ENCODE results near the gene FRMD7.

Gene FRMD7

GRCh38 chrX:132046533-132046932, 81.3 kb downstream of the FRMD7 start:
- TF ChIP-seq, protein P1, sequence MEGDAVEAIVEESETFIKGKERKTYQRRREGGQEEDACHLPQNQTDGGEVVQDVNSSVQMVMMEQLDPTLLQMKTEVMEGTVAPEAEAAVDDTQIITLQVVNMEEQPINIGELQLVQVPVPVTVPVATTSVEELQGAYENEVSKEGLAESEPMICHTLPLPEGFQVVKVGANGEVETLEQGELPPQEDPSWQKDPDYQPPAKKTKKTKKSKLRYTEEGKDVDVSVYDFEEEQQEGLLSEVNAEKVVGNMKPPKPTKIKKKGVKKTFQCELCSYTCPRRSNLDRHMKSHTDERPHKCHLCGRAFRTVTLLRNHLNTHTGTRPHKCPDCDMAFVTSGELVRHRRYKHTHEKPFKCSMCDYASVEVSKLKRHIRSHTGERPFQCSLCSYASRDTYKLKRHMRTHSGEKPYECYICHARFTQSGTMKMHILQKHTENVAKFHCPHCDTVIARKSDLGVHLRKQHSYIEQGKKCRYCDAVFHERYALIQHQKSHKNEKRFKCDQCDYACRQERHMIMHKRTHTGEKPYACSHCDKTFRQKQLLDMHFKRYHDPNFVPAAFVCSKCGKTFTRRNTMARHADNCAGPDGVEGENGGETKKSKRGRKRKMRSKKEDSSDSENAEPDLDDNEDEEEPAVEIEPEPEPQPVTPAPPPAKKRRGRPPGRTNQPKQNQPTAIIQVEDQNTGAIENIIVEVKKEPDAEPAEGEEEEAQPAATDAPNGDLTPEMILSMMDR (IDR thresholded peaks at IDR 0.05; ENCODE audit: control extremely low read depth, extremely low read depth, low read depth, missing control alignments): no peak
- ChIA-PET POLR2A (no interaction called here), CTCF (interaction anchor here (1.0 to 1.2 kb wide), 3 partner anchors 46 to 205 kb away, joined by 3 read pairs; partner anchors contain the start of gene RAP2C)
- DNase-seq (ENCODE audit: extremely low spot score): no peak

DNA sequence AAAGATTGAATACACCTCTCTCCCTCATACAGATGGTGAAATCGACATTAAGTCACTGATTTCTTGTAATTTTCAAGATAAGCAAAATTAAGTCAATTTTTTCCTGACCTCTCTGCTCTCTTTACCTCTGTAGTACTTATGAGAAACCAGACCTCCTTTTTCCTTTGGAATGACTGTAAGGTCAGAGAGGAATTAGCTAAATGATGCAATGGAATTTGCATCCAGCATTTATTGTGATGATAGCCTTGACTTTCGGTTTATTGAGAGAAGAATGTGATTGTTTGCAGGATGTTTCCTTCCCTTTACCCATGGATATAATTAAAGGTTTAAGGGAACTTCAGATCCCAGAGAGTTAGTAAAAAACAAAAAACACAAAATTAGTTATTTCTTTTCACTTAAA, 82.4 kb downstream of the FRMD7 start:
- TF ChIP-seq, protein P1 (IDR thresholded peaks at IDR 0.05; ENCODE audit: control extremely low read depth, extremely low read depth, low read depth, missing control alignments): no peak
- no peak for DNase-seq (ENCODE audit: extremely low spot score)
- ChIA-PET CTCF (interaction anchor here (1.0 to 1.6 kb wide), 3 partner anchors 9 to 174 kb away, joined by 3 to 5 read pairs (median 3); partner anchors contain the start of gene RAP2C), POLR2A (no interaction called here)

DNA sequence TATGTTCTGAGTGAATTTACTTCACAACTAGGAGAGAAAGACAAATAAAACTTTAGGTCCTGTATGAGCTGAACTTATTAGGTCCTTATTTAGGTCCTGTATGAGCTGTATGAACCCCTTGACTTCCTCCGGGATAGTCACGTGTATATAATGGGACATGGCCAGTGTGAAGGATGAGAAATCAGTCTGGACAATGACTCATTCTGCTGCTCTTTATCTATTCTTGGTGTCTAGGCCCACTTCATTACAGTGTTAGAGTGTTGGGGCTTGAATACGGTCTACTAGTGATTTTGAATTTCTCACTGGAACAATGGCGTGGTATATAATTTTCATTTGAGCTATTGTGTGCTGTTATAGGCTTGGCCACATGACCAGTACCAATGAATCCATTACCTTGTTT, 82.9 kb downstream of the FRMD7 start:
- DNase-seq (ENCODE audit: extremely low spot score): no peak
- CTCF ChIA-PET: interaction anchor here (1.6 kb wide), 1 partner anchor 9 kb away, joined by 5 read pairs; no protein-coding TSS in a partner anchor
- POLR2A ChIA-PET: no interaction called here
- TF ChIP-seq, protein P1 (IDR thresholded peaks at IDR 0.05; ENCODE audit: control extremely low read depth, extremely low read depth, low read depth, missing control alignments): no peak

DNA sequence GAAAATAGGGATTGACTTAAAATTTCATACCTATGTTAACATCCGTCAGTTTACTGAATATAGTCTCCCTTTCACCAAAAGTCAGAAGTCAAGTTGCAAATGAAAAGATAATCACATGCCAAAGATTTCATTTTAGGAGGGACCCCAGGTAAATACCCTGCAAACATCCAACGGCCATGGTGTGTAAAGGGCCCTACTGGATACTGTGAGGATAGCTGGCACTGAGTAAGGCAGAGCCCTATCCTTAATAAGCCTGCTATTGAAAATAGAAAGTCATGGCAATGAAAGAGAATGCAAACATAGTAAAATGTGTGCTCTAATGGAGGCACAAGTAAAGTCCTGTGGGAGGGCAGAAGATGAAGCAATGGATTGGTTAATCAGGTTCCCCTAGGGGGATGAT, 83.8 kb downstream of the FRMD7 start:
- ChIA-PET CTCF (no interaction called here), POLR2A (no interaction called here)
- no peak for DNase-seq (ENCODE audit: extremely low spot score)
- TF ChIP-seq, protein P1 (IDR thresholded peaks at IDR 0.05; ENCODE audit: control extremely low read depth, extremely low read depth, low read depth, missing control alignments): no peak

- TF ChIP-seq, protein P1 (IDR thresholded peaks at IDR 0.05; ENCODE audit: control extremely low read depth, extremely low read depth, low read depth, missing control alignments): no peak
- ChIA-PET CTCF (interaction anchor here (1.3 kb wide), 1 partner anchor 14 kb away, joined by 4 read pairs; no protein-coding TSS in a partner anchor), POLR2A (interaction anchor here (0.5 kb wide), 1 partner anchor 17 kb away, joined by 3 read pairs; no protein-coding TSS in a partner anchor)
- DNase-seq (ENCODE audit: extremely low spot score): no peak
Observed at GRCh38 chrX:132041015-132041414, 86.8 kb downstream of the FRMD7 start.

- TF ChIP-seq, protein P1 (IDR thresholded peaks at IDR 0.05; ENCODE audit: control extremely low read depth, extremely low read depth, low read depth, missing control alignments): no peak
Observed at GRCh38 chrX:132040066-132040465, 87.8 kb downstream of the FRMD7 start.

More at GRCh38 chrX:132040066-132040465, 87.8 kb downstream of the FRMD7 start:
- DNase-seq (ENCODE audit: extremely low spot score): no peak
- CTCF ChIA-PET: no interaction called here
- POLR2A ChIA-PET: no interaction called here
